B cell (primary cell): ENCODE results near the gene ARHGAP33. TPM values are rescaled to one million over a fixed set of nuclear protein-coding genes. Genes with fewer than 3 reads are reported as not detected.

ENCODE experiments used
- ATAC-seq: fragments of 200-7000 bp; cut with Tn5 transposase; one replicate; pipeline ENCODE4 v1.10.0; 2021; ENCODE audit warnings: low read depth, mild to moderate bottlenecking, moderate number of reproducible peaks, moderate library complexity
- CTCF ChIA-PET: fragments of 350-600 bp; sonication (Branson Sonifier 250); formaldehyde crosslinking; loops from one replicate; lab custom pipeline; 2021; ENCODE audit warnings: antibody characterized with exemption, inconsistent platforms; lab: Charles Lee
- POLR2A ChIA-PET: fragments of 350-600 bp; sonication (Branson Sonifier 250); formaldehyde crosslinking; loops from one replicate; lab custom pipeline; 2021; ENCODE audit warnings: antibody characterized with exemption; lab: Charles Lee
- DNase-seq: peaks from one replicate; pipeline ENCODE4 v3.0.0; 2013
- H2AFZ ChIP-seq: 2 replicates; pipeline ENCODE4 v1.6.1; 2012; ENCODE audit warnings: mild to moderate bottlenecking, low read depth, low read length; ENCODE audit not compliant: insufficient read depth, poor library complexity, severe bottlenecking
- H3K27ac ChIP-seq, 2 donors: 1 replicate in 1 of 2; 2 replicates in 1 of 2; pipeline ENCODE4 v1.5.1; 2012 to 2013; ENCODE audit warnings: low read length in 2 of 2, mild to moderate bottlenecking in 2 of 2, moderate library complexity in 1 of 2
- H3K27me3 ChIP-seq, 4 experiments: fragments of 200-600 bp in 1 of 4; sonication (generic) in 1 of 4; replicated peaks in 1 of 4; 1 replicate in 2 of 4; 2 replicates in 2 of 4; pipeline versions ENCODE4 v1.6.1 to v1.7.0; 2013 to 2016; ENCODE audit warnings: low read length in 3 of 4, mild to moderate bottlenecking in 2 of 4, mixed read lengths in 1 of 4, moderate library complexity in 1 of 4; ENCODE audit not compliant: insufficient read depth in 4 of 4, control insufficient read depth in 3 of 4; ENCODE audit errors: control extremely low read depth in 1 of 4
- H3K36me3 ChIP-seq, 2 experiments: replicated peaks in 1 of 2; 1 replicate in 1 of 2; 2 replicates in 1 of 2; pipeline versions ENCODE4 v1.6.1 to v1.7.1; 2013; ENCODE audit warnings: low read length in 1 of 2; ENCODE audit not compliant: insufficient read depth in 2 of 2, control insufficient read depth in 1 of 2; ENCODE audit errors: control extremely low read depth in 1 of 2, extremely low read depth in 1 of 2
- H3K4me1 ChIP-seq, 2 donors: fragments of 200-600 bp in 1 of 2; sonication (generic) in 1 of 2; 1 replicate in 1 of 2; 2 replicates in 1 of 2; pipeline versions ENCODE4 v1.5.1 to v1.6.1; 2013 to 2017; ENCODE audit warnings: low read length in 2 of 2; ENCODE audit not compliant: control insufficient read depth in 2 of 2, insufficient read depth in 2 of 2
- H3K4me2 ChIP-seq: replicated peaks from 2 replicates; pipeline ENCODE3; 2012; ENCODE audit warnings: mild to moderate bottlenecking, low read depth, low read length; ENCODE audit not compliant: poor library complexity, severe bottlenecking
- H3K4me3 ChIP-seq, 5 experiments: fragments of 200-600 bp in 1 of 5; sonication (generic) in 1 of 5; 1 replicate in 3 of 5; 2 replicates in 2 of 5; pipeline versions ENCODE4 v1.5.1 to v1.7.0; 2011 to 2016; ENCODE audit warnings: low read length in 4 of 5, mild to moderate bottlenecking in 4 of 5, low read depth in 2 of 5, control low read depth in 1 of 5, moderate library complexity in 1 of 5; ENCODE audit not compliant: insufficient read depth in 1 of 5; ENCODE audit errors: control extremely low read depth in 1 of 5, extremely low read depth in 1 of 5
- H3K79me2 ChIP-seq: fragments of 200-600 bp; sonication (generic); one replicate; pipeline ENCODE4 v1.6.0; 2016; ENCODE audit warnings: low read length; ENCODE audit not compliant: control insufficient read depth, insufficient read depth
- H3K9ac ChIP-seq: fragments of 200-600 bp; sonication (generic); 2 replicates; pipeline ENCODE4 v1.6.1; 2017; ENCODE audit warnings: mild to moderate bottlenecking, low read length, moderate library complexity
- H3K9me3 ChIP-seq, 3 donors: one replicate each; pipeline versions ENCODE4 v1.6.1 to v1.7.1; 2013; ENCODE audit warnings: low read length in 2 of 3; ENCODE audit not compliant: control insufficient read depth in 2 of 3, insufficient read depth in 1 of 3; ENCODE audit errors: control extremely low read depth in 1 of 3
- H4K20me1 ChIP-seq: 2 replicates; pipeline ENCODE4 v1.6.0; 2012; ENCODE audit warnings: mild to moderate bottlenecking, low read length; ENCODE audit not compliant: insufficient read depth, control insufficient read depth, poor library complexity, severe bottlenecking
- H3K27ac Mint-ChIP-seq: one replicate; pipeline ENCODE4 v1.8.0; 2021; ENCODE audit warnings: mixed read lengths
- H3K27me3 Mint-ChIP-seq: one replicate; pipeline ENCODE4 v1.8.0; 2021; ENCODE audit warnings: mixed read lengths
- H3K4me1 Mint-ChIP-seq: one replicate; pipeline ENCODE4 v1.8.0; 2021; ENCODE audit warnings: mixed read lengths
- H3K4me3 Mint-ChIP-seq: one replicate; pipeline ENCODE4 v1.8.0; 2021; ENCODE audit warnings: mixed read lengths
- H3K9me3 Mint-ChIP-seq: one replicate; pipeline ENCODE4 v1.8.0; 2022; ENCODE audit warnings: mixed read lengths; ENCODE audit not compliant: insufficient read depth
- EZH2 ChIP-seq: IDR thresholded peaks from 2 replicates; pipeline ENCODE4 v1.6.1; 2012; ENCODE audit warnings: borderline replicate concordance, low read depth, mild to moderate bottlenecking, moderate library complexity, low read length; ENCODE audit not compliant: insufficient read depth, poor library complexity, severe bottlenecking
- WGBS: methylation state at CpG from one replicate; pipeline ENCODE4 v1.1.5; 2013; ENCODE audit warnings: missing lambda C conversion rate; ENCODE audit not compliant: insufficient coverage; 5-methylcytosine and 5-hydroxymethylcytosine counted together
- intact Hi-C: fragments of 100-400 bp; cut with micrococcal nuclease; formaldehyde crosslinking; loops from one replicate; pipeline ENCODE4 v1.10.0; 2022
- polyA plus RNA-seq: library from polyadenylated mRNA; depleted of rRNA; stranded (reverse); fragments of >200 nt; gene quantifications from 2 replicates; pipeline ENCODE4 v1.2.3, GENCODE V29; 2012
- total RNA-seq, 2 donors: library from RNA; stranded (reverse); fragments of 120-200 nt in 1 of 2; gene quantifications; 1 replicate in 1 of 2; 2 replicates in 1 of 2; pipeline versions ENCODE4 v1.2.3 to v1.2.4, GENCODE V29; 2013 to 2022
- TF ChIP-seq, protein P1 (sequence below): fragments of 200-600 bp; IDR thresholded peaks from one replicate; pipeline ENCODE4 v1.8.0; 2022; ENCODE audit warnings: antibody characterized with exemption, mild to moderate bottlenecking

ARHGAP33 gene
- total and polyA plus RNA-seq, 2 donors (not counting 1 experiment from before 2014, with no cell fraction given), result 18.2 to 27.8 TPM

DNA sequence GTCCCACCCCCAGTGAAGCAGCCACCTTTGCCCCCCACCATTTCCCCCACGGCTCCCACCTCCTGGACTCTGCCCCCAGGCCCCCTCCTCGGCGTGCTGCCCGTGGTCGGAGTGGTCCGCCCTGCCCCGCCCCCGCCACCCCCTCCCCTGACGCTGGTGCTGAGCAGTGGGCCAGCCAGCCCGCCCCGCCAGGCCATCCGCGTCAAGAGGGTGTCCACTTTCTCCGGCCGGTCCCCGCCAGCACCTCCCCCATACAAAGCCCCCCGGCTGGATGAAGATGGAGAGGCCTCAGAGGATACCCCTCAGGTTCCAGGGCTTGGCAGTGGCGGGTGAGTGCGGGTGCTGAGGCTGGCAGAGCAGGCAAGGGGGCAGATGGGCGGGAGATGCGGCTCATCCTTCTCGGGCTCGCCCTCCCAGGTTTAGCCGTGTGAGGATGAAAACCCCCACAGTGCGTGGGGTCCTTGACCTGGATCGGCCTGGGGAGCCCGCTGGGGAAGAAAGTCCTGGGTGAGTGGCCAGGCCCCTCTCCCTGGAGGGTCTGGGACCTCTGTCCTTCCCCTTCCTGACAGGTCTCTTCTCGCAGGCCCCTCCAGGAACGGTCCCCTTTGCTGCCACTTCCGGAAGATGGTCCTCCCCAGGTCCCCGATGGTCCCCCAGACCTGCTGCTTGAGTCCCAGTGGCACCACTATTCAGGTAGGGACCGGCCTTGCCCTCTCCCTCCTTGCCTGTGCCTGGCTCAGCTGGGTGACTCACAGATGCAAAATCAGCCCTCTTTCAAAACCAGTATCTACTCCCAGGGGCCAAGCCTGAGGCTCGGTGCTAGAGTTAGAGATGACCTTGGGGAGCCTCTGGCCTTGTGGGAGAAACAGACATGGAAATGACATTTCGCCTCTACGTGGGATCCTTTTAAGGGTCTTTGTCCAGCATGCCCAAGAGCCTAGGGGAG is 41.9 kb upstream of the ARHGAP33 start:
- DNase-seq (no peak), ATAC-seq (no peak)
- Histone ChIP-seq H3K4me3 (no peak overlapping the region), H4K20me1 (peaks cover 42% of the 10 kb centered on the region), H3K27ac (no peak overlapping the region), H3K9me3 (no peaks in the 10 kb centered on the region), H2AFZ (no peak overlapping the region), H3K4me1 (peaks cover 7 to 15% of the 10 kb centered on the region in 2 donors), H3K79me2 (peaks cover 37% of the 10 kb centered on the region), H3K4me2 (no peak overlapping the region), H3K36me3 (peaks cover 5 to 82% of the 10 kb centered on the region in 2 experiments), H3K27me3 (no peaks in the 10 kb centered on the region), H3K9ac (no peak overlapping the region)
- no peak overlapping the region for H3K4me3 Mint-ChIP-seq
- H3K4me1 Mint-ChIP-seq, result peaks cover 22% of the 10 kb centered on the region
- no peaks in the 10 kb centered on the region for H3K27me3 Mint-ChIP-seq
- WGBS, result 92% methylated on average over 12 of the region's 35 CpGs
- H3K9me3 Mint-ChIP-seq, result no peaks in the 10 kb centered on the region
- POLR2A ChIA-PET, result no interaction called here
- peak overlapping the region; percentile 29 for H3K27ac Mint-ChIP-seq
- no peak for TF ChIP-seq EZH2
- TF ChIP-seq, protein P1, sequence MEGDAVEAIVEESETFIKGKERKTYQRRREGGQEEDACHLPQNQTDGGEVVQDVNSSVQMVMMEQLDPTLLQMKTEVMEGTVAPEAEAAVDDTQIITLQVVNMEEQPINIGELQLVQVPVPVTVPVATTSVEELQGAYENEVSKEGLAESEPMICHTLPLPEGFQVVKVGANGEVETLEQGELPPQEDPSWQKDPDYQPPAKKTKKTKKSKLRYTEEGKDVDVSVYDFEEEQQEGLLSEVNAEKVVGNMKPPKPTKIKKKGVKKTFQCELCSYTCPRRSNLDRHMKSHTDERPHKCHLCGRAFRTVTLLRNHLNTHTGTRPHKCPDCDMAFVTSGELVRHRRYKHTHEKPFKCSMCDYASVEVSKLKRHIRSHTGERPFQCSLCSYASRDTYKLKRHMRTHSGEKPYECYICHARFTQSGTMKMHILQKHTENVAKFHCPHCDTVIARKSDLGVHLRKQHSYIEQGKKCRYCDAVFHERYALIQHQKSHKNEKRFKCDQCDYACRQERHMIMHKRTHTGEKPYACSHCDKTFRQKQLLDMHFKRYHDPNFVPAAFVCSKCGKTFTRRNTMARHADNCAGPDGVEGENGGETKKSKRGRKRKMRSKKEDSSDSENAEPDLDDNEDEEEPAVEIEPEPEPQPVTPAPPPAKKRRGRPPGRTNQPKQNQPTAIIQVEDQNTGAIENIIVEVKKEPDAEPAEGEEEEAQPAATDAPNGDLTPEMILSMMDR, result no peak
- CTCF ChIA-PET, result no interaction called here
- intact Hi-C loops, result no loop called here

DNA sequence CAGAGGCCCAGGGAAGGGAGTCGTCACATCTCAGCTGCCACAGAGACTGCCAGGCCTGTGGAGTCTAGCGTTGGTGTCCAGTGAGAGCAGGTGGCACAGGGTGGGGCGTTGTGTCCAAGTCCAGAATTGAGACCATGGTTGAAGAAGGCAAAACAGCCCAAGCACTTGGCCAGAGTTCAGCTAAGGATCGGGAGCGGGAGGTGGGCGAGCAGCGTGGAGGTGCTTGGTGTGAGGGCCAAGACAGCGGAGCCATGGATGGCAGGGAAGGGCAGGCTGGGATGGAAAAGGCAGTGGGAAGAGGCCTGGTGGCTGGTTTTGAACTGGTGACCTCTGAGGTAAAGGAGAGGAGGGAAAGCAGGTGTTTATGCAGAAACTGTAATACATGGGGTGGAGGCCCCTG is 41.1 kb upstream of the ARHGAP33 start:
- Mint-ChIP-seq H3K9me3 (no peaks in the 10 kb centered on the region), H3K27ac (peak overlapping the region; percentile 13), H3K4me1 (peaks cover 28% of the 10 kb centered on the region), H3K27me3 (no peaks in the 10 kb centered on the region), H3K4me3 (no peak overlapping the region)
- H3K27ac ChIP-seq, result no peak overlapping the region
- CTCF ChIA-PET, result no interaction called here
- no peaks in the 10 kb centered on the region for H3K9me3 ChIP-seq
- H3K4me2 ChIP-seq, result no peak overlapping the region
- intact Hi-C loops, result no loop called here
- POLR2A ChIA-PET, result no interaction called here
- ATAC-seq (no peak), DNase-seq (no peak)
- H3K36me3 ChIP-seq, result peaks cover 2 to 82% of the 10 kb centered on the region in 2 experiments
- TF ChIP-seq EZH2, result no peak
- TF ChIP-seq, protein P1, result no peak
- 98% methylated on average over 8 of the region's 8 CpGs for WGBS
- H3K79me2 ChIP-seq, result peaks cover 33% of the 10 kb centered on the region
- peaks cover 48% of the 10 kb centered on the region for H4K20me1 ChIP-seq
- H2AFZ ChIP-seq, result no peak overlapping the region
- no peak overlapping the region for H3K9ac ChIP-seq
- H3K27me3 ChIP-seq, result no peaks in the 10 kb centered on the region
- H3K4me1 ChIP-seq, result peaks cover 7 to 15% of the 10 kb centered on the region in 2 donors
- H3K4me3 ChIP-seq, result no peak overlapping the region
